ENCODE data around the gene SLC26A11.
"Not testable (repeated sequence)": the region's sequence is repeated elsewhere in the genome, so short reads cannot be mapped to it uniquely, and the experiment has no call there.

Gene SLC26A11

DNA sequence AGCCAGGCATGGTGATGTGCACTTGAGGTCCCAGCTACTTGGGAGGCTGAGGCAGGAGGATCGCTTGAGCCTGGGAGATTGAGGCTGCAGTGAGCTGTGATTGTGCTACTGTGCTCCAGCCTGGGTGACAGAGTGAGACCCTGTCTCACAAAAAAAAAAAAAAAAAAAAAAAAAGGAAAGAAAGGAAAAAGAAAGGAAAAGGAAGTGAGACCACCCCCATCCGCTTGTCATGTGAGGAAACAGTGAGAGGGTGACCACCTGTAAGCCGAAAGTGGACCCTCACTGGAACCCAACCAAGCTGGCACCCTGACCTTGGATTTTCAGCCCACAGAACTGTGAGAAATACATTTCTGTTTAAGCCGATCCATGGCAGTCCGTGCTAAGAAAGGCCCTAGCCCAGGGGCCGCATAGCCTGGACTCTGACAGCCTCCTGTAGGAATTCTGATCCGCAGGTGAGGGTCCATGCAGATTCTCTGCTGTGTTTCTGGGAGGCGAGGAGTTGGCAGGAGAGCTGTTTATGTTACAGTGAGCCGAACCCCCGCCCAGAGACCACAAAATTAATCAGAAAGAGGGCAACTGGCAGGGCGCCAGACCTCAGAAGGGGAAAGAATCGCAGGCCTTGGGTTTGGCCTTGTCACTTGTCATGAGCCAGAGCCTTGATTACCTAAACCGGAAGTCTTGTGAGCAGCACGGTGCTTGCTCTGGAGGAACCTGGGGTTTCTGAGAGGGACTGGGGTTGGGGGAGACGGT, 1.0 kb upstream of the SLC26A11 start:
- FAIRE-seq = no peak

DNA sequence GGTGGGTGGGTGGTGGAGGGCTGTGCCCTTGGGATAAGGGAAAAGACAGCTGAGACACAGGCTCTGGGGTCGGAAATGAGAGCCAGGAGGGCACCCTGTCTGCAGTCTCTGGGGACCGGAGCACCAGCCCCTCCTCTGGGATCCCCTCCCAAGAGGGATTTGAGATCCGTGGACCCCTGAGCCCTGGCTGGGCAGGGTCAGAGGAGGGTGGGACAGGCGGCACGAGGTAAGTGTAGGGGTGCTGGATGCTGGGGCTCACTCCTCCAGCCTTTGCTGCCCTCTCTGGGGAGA, 519 bp upstream of the SLC26A11 start:
- no peak for FAIRE-seq

DNA sequence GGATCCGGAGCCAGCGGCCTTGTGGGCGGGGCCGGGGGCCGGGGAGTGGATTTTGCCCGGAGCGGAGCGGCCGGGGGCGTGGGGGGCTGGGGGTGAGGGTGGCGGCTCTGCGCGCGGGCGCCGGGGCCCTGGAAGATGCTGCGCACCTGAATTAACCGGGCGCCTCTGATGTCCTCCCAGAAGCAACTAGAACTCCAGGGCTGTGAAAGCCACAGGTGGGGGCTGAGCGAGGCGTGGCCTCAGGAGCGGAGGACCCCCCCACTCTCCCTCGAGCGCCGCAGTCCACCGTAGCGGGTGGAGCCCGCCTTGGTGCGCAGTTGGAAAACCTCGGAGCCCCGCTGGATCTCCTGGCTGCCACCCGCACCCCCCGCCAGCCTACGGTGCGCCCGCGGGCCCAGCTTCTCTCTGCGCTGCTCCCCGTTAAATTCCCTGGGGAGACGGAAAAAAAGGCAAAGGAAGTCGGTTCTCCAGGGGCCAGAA, 549 bp downstream of the SLC26A11 start:
- FAIRE-seq = no peak

DNA sequence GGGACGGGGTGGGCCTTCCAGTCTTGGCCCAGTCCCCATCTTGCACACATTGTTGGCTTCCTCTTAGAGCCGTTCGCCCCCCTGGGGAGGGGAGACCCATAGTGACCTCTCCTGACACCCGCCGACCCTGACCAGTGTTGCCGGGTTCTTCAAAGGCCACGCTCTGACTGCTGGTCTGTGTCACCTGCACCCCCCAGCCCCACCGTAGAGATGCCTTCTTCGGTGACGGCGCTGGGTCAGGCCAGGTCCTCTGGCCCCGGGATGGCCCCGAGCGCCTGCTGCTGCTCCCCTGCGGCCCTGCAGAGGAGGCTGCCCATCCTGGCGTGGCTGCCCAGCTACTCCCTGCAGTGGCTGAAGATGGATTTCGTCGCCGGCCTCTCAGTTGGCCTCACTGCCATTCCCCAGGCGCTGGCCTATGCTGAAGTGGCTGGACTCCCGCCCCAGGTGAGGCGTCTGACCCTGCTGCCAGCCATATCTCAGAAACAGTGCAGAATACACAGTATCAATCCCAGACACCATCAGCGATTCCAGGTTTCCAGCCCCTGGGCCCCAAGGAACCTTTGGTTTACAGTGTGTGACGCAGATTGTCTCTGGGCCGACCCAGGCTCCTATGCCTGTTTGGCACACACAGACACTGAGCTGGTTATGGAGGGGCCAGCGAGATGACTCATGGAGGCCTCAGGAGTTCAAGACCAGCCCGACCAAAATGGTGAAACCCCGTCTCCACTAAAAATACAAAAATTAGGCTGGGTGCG, 1.3 kb downstream of the SLC26A11 start:
- no peak for FAIRE-seq

DNA sequence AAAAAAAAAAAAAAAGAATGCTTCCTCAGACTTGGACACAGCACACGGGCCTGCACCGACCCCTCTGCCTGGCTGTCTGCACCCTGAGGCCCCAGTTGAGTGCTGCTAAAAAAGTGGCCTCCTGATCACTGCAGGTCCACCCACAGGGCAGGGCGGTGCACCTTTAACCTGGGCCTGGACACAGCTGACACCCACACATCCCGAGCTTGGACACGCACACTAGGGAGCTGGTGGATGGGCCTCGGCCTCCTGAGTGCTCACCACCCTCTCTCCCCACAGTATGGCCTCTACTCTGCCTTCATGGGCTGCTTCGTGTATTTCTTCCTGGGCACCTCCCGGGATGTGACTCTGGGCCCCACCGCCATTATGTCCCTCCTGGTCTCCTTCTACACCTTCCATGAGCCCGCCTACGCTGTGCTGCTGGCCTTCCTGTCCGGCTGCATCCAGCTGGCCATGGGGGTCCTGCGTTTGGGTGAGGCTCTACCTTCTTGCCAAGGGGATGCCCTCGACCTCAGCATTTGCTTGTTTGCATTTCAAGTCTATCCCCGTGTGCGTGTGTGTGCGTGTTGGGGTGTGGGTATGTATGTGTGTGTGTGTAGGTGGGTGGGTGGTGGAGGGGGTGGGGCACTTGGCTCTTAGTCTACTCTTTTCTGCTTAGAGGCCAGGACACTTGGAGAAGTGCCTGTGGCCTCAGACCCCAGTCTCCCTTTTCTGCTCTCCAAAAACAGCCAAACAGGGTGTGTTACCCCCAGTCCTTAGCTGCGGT, 2.3 kb downstream of the SLC26A11 start:
- FAIRE-seq = no peak

DNA sequence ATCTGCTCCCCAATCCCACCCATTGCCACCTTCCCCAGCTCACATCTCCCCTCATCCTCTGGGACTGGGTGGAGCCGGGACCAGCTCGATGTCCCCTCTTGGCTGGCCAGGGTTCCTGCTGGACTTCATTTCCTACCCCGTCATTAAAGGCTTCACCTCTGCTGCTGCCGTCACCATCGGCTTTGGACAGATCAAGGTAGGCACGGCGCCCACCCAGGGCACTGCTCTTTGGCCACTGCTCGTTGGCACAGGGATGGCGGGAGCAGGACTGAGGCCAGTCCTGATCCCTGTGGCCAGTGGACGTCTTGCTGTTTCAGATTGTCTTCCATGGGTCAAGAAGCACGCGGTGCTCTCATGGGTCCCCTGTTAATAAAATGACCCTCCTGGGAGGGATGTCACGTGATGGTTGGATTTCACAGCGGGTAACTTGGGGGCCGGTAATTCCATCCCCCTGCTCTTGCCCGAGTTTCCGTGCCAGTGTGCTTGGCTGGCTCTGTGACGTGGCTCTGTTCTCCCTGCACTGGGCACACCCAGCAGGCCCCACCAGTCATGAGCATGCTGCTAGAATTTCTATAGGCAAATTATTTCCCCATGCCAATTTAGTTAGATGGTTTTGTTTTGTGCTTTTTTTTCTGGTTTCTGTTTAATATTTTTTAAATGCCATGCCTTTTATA, 3.1 kb downstream of the SLC26A11 start:
- no peak for FAIRE-seq

DNA sequence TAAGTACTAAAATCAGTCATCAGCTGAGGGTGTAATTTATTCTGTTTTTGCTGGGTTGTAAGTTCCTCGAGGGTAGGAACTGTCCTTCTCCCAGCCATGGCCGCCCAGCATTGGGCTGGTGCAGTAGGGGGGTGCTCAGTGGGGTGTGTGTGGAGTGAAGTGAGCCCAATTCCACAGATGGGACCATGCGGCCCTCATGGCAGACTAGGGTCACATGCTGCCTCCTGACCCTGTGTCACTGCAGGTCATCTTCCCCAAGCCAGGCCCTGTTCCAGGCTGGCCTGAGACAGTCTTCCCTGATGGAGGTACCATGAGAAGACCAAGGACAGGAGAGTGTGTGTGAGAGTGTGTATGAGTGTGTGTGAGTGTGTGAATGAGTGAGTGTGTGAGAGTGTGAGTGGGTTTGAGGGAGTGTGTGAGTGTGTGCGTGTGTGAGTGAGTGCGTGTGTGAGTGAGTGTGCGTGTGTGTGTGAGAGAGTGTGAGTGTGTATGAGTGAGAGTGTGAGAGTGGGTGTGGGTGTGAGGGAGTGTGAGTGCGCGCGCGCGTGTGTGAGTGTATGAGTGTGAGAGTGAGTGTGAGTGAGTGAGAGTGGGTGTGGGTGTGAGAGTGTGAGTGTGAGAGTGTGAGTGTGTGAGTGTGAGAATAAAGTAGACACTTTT, 3.7 kb downstream of the SLC26A11 start:
- no peak for FAIRE-seq

DNA sequence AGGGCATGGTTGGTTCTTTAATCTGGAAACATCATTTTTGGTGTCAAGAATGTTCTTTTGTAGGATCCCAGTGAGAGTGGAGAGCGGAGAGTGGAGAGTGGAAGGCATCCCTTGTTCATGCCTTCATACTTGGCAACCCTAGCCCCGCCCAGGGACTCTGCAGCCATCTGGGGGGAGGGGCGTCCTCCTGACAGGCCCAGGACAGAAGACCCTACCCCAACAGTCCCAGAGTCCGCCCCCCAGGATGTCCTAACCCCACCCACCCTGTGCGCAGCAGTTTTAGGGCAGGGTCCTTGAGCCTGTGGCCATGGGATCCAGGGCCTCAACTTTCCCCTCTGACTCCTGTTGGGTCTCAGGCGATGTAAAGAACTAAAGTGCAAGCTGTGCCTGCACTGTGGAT, 4.5 kb downstream of the SLC26A11 start:
- FAIRE-seq = no peak

DNA sequence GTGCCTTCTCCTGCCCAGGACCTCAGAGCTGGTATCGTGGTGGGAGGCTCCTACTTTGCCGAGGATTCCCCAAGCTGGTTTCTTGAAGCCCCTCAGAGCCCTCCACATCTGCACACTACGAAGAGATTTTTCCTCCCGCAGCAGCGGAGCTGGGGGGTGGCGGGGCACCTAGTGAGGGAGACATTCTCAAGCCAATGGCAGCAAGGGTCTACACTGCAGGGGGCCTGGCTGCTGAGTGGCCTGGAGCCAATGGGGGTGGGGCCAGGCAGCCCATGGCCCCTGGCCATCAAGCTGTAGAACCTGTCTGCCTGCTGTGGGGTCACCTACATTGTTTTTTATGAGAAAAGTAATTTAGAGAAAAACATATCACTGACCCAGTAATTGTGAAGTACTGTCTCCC, 5.0 kb downstream of the SLC26A11 start:
- no peak for FAIRE-seq

DNA sequence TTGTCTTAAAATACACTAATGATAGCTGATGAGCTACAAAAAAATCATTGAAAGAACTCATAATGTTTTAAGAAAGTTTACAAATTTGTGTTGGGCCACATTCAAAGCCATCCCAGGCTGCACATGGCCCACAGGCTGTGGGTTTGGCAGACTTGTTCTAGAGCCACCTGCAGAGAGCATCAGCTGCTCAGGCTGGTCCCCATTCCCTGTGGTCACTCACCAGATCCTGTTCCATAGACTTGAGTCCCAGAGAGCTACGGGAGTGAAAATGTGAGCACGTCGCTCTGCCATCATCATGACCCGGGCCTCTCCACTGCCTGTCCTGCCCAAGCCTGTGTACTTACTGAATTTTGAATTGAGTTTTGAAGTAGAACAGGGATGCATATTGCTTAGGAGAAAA, 6.9 kb downstream of the SLC26A11 start:
- FAIRE-seq = no peak

DNA sequence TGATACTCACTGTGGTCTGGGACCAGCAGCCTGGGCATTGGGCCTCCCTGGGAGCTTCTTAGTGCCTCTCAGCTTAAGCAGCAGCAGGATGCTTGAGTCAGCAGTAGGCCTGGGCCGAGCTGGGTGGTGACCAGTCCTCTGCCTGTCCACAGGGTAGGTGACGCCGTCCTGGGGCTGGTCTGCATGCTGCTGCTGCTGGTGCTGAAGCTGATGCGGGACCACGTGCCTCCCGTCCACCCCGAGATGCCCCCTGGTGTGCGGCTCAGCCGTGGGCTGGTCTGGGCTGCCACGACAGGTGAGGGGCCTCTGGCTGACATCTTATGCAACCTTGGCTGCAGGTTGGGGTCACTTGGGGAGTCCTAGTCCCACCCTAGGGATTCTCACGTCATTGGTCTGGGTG, 7.4 kb downstream of the SLC26A11 start:
- FAIRE-seq = no peak

DNA sequence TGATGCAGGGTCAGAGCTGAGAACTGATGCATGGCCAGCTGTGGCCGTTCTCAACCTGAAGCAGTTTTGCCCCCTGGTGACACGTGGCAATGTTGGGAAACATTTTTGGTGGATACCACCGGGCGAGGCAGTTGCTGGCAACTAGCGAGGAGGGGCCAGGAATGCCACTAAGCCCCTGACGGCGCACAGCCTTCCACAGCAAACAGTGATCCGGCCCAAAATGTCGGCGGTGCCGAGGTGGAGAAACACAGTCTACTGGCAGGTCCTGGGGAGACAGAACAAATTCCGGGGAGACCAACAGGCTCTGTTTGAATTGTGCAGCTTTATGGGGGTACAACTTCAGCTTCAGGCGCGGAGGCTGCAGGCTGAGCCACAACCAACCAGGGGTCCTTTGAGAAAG, 8.2 kb downstream of the SLC26A11 start:
- FAIRE-seq = no peak

DNA sequence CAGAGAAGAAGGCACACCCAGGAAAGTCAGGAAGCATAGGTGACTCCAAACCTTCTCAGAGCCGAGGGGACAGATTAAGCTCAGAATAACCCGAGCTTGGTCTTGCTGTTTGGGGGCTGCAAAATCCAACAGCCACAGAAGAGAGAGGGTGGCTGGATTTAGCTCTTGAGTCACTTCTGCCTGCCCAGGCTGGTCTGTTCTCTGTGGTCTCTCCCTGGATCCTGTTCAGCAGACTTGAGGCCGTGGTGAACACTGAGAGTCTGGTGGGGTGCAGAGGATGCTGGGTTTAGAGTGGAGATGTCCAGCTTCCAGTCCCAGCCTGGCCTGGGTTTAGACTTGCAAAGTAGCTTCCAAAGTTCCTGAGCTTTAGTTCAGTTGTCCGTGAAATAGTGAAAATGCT, 8.8 kb downstream of the SLC26A11 start:
- FAIRE-seq = no peak

DNA sequence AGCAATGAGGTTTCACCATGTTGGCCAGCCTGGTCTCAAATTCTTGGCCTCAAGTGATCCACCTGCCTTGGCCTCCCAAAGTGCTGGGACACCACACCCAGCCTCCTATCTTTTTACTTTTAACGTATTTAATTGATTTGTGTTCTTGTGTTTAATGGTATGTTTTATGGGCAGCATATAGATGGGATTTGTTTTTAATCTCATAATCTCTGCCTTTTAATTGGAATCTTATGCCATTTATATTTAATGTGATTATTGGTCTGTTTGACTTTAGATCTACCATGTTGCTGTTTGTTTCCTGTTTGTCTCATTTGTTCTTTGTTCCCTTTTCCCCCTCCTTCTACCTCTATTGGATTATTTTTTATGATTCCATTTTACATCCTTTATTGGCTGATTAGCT, 12.2 kb downstream of the SLC26A11 start:
- no peak for FAIRE-seq

DNA sequence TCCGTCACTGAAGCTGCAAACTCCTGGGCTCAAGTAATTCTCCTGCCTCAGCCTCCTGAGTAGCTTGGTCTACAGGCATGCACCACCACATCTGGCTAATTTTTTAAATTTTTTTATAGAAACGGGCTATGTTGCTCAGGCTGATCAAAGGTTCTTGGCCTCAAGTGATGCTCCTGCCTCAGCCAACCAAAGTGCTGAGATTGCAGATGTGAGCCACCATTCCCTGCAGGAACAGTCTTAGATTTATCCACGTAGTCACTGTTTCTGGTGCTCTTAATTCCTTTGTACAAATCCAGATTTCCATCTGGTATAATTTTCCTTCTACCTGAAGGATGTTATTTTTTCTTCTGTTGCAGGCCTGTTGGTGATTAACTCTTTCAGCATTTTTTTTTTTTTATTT, 13.0 kb downstream of the SLC26A11 start:
- no peak for FAIRE-seq

DNA sequence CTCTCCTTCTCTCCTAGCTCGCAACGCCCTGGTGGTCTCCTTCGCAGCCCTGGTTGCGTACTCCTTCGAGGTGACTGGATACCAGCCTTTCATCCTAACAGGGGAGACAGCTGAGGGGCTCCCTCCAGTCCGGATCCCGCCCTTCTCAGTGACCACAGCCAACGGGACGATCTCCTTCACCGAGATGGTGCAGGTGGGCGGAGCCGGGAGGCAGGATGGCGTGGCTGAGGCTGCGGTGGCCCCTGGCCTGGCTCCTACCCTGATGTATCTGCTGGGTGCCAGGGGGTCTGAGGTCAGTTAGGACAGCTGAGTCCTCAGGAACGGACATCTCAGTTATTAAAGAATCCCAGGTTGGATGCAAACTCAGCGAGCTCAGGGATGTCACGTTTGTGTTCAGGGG, 16.7 kb downstream of the SLC26A11 start:
- FAIRE-seq = no peak

DNA sequence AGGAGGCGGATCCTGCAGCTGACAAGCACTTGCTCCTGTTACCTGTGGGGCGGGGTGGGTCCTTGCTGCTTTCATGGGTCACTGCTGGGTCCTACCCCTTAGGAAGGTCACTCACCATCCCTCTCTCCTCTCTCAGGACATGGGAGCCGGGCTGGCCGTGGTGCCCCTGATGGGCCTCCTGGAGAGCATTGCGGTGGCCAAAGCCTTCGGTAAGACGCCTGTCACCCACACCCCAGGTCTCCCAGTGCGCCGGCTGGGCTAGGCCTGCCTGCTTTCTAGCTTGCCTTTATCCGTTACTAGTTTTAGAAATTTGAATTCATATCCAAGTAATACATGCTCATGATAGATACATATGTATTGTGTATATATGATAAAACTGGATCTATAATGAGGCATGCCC, 17.2 kb downstream of the SLC26A11 start:
- FAIRE-seq = no peak

DNA sequence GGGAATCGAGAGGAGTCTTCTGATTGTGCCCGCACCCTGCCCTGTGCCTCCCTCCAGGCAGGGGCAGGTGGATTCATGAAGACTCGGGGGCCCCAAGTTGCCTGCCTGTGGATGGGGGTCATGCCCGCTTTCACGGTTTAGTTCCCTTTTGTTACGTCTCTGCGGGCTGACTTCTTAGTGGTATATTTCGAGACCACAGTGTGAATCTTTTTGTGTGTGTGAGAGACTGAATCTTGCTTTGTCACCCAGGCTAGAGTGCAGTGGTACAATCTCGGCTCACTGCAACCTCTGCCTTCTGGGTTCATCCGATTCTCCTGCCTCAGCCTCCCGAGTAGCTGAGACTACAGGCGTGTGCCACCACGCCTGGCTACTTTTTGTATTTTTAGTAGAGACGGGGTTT, 22.3 kb downstream of the SLC26A11 start:
- no peak for FAIRE-seq

DNA sequence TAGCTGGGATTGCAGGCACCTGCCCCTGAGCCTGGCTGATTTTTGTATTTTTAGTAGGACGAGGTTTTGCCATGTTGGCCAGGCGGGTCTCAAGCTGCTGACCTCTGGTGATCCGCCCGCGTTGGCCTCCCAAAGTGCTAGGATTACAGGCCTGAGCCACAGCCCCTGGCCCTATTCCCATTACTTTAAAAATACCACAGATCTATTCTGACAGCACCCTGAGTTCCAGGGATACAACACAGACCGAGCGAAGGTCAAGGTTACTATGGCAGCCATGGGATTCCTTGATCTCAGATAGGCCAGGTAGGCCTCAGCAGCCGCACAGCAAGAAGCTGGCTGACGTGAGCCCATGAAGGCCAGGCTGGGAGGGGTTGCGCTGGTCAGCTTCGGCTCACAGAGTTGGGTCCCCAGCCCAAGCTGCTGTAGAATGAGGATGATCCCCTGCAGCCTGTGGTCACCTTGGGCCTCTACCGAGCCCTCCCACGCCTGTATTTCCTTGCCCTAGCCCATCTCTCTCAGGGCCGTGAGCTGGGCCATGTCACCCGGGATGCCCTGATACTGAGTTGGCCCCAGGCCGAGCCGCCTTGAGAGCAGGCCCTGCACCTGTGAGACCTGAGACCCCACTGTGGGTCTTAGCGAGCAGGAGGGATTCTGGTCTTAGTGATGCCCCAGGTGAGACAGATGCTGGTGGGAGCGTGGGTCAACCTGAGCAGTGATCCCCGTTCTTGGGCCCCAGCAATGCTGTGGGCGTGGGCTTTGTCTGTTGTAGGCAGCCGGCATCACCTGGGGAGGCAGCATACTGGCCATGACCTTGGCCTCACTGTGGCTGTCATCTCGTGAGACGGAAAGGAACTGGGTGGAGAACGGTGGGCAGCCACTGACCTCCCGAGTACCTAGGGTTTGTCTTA, 23.6 kb downstream of the SLC26A11 start:
- no peak for FAIRE-seq

DNA sequence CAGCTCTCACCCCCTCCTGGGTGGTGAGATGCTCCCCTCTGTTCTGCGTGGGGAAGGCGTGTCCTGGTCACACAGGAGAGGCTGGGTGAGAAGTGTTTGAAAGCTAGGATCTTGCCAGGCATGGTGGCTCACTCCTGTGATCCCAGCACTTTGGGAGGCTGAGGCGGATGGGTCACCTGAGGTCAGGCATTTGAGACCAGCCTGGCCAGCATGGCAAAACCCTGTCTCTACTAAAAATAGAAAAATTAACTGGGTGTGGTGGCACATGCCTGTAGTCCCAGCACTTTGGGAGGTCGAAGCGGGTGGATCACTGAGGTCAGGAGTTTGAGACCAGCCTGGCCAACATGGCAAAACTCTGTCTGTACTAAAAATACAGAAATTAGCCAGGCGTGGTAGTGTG, 24.2 kb downstream of the SLC26A11 start:
- not testable (repeated sequence) for FAIRE-seq

DNA sequence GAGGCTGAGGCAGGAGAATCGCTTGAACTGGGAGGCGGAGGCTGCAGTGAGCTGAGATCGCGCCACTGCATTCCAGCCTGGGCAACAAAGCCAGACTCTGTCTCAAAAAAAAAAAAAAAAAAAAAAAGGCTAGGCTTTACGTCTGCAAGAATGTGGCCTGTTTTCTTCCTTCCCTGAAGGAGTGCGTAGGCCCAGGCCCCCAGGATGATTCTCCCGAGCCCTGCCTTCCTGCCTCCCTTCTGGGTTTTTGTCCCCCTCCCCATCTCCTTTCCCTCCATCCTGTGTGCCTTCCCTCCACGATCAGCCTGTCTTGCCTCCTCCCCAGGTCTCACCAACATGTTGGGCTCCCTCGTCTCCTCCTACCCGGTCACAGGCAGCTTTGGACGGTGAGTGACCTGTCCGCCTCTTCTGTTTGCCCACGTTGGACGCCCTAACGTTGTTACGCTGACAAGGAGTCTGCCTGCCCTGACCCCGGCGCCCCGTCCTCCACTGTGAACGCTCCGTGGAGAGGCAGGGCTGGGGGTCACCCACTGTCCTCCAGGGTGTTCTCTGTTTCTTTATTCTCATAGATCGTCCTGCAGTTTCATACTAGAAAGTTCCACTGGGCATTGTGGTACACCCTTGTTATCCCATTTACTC, 24.8 kb downstream of the SLC26A11 start:
- FAIRE-seq = no peak

All from colon (tissue), 2 donors.